GM19240 (cell line): ENCODE measurements around the gene FATE1.
"Not testable (repeated sequence)": the region's sequence is repeated elsewhere in the genome, so short reads cannot be mapped to it uniquely, and the experiment has no call there.

Experiments used
- DNase-seq: peaks from one replicate; pipeline ENCODE4 v3.0.0; 2011; ENCODE audit warnings: low spot score; ENCODE audit not compliant: insufficient read length

Gene FATE1

GRCh38 chrX:151715752-151716151 lies at the start of gene FATE1:
FATE1 (plus strand) TSS chrX:151716035; CDS start chrX:151716120, 85 bp downstream.
- no peak for DNase-seq

GRCh38 chrX:151675121-151675746 lies 40.6 kb upstream of the FATE1 start:
- DNase-seq, result no peak

- DNase-seq, result no peak
These were observed 39.6 kb upstream of the FATE1 start for GRCh38 chrX:151676196-151676595.

GRCh38 chrX:151679798-151680402 lies 35.9 kb upstream of the FATE1 start:
- DNase-seq, result no peak

GRCh38 chrX:151680805-151681204 lies 35.0 kb upstream of the FATE1 start:
- DNase-seq, result peak; percentile 41

- DNase-seq, result no peak
These were observed 28.2 kb upstream of the FATE1 start for GRCh38 chrX:151687635-151688034.

GRCh38 chrX:151688695-151689094 lies 27.1 kb upstream of the FATE1 start:
- DNase-seq, result no peak

- no peak for DNase-seq
These were observed 23.0 kb upstream of the FATE1 start for GRCh38 chrX:151692825-151693224.

- no peak for DNase-seq
These were observed 21.7 kb upstream of the FATE1 start for GRCh38 chrX:151694121-151694520.

GRCh38 chrX:151694661-151695582 lies 20.9 kb upstream of the FATE1 start, which contains the start of gene PRRG3:
PRRG3 (plus strand) TSS chrX:151695458; CDS start chrX:151698815, 3,357 bp downstream.
- DNase-seq, result no peak

- DNase-seq, result no peak
These were observed 20.1 kb upstream of the FATE1 start for GRCh38 chrX:151695583-151696340.

- not testable (repeated sequence) for DNase-seq
These were observed 18.8 kb upstream of the FATE1 start for GRCh38 chrX:151697082-151697481.

GRCh38 chrX:151697522-151697921 lies 18.3 kb upstream of the FATE1 start:
- no peak for DNase-seq

GRCh38 chrX:151698485-151698884 lies 17.4 kb upstream of the FATE1 start:
- no peak for DNase-seq

- no peak for DNase-seq
These were observed 16.1 kb upstream of the FATE1 start for GRCh38 chrX:151699746-151700145.

GRCh38 chrX:151700581-151700980 lies 15.3 kb upstream of the FATE1 start:
- no peak for DNase-seq

GRCh38 chrX:151701071-151701470 lies 14.8 kb upstream of the FATE1 start:
- no peak for DNase-seq

- no peak for DNase-seq
These were observed 14.3 kb upstream of the FATE1 start for GRCh38 chrX:151701531-151701930.

- no peak for DNase-seq
These were observed 13.7 kb upstream of the FATE1 start for GRCh38 chrX:151702026-151702714.

GRCh38 chrX:151702741-151703340 lies 13.0 kb upstream of the FATE1 start:
- DNase-seq, result no peak
